DMS53 treated with DMSO at 0.1 percent for 48 hours (cell line): ENCODE measurements around the gene ZNF750.

ENCODE experiments used
- DNase-seq: peaks from one replicate; lab custom pipeline; 2025; ENCODE audit not compliant: unreplicated experiment; lab: John Stamatoyannopoulos, UW

ZNF750 gene

DNA sequence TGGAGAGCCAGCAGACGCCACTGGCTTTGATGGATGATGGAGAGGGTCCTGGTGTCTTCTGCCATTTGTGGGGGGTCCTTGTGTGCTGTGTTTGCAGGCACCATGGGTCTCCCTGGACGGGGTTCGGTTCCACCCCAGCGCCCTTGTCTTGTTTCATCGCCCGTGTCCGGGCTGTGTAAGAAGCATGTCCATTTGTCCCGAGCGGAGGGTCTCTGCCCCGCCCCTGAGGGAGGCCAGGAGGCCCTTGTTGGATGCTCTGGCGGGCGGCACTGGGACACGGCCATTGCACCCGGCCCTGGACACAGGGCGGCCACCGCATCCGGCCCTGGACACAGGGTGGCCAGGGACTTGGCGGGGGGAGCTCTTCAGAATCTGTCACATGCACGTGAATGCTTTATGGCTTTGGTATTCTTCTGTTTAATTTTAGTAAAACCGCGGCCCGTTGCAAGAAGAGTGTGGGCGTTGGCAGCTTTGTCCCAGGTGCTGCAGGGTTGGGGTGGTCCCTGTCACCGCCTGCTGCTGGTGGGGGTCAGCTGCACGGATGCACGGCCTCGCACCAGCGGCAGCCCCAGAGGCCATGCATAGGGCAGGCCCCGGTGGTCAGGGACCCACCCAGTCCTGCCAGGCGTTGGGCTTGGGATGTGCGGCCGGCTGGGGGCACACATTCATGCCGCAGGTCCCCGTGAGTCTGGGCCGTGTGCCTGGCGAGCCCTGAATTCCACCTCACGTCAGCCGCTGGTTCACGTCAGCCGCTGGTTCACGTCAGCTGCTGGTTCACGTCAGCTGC, 21.0 kb upstream of the ZNF750 start:
- no peak for DNase-seq

DNA sequence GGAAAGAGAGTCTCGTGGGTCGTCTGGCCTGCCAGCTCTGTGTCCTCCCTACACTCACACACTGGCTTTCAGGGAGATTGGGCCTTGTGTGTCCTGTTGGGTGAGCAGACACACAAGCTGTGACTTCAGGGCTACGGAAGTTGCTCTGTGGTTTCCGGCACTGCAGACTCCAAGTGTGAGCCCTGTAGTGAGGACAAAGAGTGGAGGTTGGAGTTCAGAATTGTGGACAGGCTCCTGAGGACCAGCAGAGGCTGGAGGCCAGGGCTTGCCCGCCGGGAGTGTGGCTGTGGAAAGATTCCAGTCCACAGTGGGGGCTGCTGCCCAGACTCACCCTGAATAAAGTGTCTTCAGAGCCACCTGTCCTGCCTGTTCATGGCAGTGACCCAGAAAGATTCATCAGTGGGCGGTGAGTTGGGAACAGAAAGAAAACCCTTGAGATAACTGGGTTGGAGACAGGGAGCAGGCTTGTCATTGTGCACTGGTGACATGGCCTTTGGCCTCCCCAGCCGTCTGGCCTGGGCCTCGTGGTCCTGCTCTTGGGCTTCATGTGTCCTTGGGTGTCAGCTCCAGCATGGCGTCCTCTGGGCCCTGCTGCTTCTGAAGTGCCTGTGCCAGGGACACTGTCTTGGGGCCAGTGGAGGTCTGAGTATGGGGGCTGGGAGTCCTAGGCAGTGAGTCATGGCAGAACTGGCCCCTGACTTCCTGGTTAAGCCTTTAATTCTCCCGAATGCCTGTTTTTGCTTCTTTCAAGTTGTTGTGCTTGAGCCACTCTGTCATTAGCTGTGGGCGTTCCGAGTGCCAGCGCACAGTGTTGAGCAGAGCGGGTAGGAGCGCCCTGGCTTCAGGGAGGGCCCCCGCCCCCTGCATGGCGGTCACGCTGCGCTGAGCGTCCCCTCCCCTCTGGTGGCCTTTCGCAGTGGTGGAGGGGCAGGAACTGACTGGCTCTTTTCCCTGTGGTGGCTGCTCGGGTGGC, 19.9 kb upstream of the ZNF750 start:
- DNase-seq = peak; percentile 6

DNA sequence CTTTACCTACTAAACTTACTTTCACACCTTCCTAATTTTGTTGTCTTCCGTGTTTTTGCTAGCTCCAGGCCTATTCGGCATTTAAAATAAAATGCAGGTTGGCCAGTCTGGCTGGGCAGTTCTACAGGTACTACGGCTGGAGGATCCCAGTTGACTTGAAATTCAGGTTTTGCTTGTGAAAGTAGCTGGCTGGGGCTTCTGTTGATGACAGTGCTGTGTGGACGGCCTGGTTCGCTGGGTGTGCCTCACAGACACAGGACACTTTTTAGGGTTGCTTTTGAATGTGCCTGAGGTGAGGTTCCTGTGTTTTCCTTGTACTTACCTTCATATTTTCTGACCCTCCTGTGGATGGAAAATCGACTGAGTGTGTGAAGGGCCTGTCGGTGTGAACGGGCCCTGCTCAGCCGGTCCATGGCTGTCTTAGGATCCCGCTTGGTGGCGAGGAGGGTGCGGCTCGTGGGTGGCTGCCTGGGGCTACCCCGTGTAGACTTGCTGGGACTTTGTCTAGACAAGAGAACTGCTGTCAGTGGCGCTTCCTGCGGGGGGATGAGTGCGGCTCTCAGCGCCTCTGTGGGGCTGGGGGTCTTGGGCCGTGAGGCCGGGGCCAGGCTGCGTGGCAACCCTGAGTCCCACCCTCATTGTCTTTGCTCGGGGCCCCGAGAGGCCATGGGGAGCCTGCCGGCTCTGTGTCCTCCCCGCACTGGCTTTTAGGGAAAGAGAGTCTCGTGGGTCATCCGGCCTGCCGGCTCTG, 18.7 kb upstream of the ZNF750 start:
- DNase-seq = no peak

DNA sequence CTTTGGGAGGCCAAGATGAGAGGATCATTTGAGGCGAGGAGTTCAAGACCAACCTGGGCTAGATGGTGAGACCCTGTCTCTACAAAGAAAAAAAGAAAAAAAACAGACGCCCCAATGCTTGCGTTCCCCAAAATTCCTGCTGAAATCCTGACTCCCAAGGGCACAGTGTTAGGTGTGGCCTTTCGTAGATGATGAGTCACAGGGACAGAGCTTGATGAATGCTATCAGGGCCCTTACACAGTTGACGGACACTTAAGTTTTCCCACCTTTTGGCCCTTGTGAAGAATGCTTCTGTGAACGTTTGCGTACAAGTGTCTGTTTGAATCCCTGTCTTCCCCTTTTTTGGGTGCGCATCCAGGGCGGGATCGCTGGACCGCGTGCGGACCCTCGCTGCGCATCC, 16.5 kb upstream of the ZNF750 start:
- DNase-seq = no peak

DNA sequence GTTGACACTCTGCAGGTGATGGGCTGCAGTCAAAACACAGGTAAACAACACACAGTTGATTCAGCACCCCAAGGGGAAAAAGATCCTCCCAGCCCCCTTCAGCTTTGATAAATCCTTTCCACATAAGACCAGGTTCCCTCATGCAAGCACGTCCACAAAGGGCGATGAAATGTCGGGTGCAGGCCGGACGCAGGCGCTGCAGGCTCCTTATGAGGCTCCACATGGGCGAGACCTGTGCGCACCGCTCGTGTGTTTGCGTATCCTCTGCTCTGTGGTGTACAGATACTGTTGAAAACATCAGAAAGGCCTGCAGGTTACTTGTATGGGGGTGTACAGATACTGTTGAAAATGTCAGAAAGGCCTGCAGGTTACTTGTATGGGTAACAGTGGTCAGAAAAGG, 14.4 kb upstream of the ZNF750 start:
- no peak for DNase-seq

DNA sequence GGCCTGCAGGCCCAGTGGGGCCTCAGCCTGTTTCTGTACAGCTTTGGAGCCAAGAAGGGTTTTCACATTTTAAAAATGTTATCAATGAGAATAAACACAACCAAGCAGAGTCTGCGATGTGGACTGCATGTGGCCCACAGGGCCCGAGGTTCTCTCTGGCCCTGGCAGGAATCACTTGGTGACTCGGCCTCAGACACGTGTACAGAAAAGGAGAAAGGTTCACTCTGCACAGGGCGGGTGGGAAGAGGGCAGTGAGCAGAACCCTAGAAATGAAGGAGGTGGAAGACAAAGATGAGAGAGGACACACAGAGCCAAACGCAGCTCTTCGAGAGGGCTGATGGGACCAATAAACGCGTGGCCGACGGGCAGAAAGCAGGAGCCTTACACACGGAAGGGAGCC, 11.6 kb upstream of the ZNF750 start:
- no peak for DNase-seq

DNA sequence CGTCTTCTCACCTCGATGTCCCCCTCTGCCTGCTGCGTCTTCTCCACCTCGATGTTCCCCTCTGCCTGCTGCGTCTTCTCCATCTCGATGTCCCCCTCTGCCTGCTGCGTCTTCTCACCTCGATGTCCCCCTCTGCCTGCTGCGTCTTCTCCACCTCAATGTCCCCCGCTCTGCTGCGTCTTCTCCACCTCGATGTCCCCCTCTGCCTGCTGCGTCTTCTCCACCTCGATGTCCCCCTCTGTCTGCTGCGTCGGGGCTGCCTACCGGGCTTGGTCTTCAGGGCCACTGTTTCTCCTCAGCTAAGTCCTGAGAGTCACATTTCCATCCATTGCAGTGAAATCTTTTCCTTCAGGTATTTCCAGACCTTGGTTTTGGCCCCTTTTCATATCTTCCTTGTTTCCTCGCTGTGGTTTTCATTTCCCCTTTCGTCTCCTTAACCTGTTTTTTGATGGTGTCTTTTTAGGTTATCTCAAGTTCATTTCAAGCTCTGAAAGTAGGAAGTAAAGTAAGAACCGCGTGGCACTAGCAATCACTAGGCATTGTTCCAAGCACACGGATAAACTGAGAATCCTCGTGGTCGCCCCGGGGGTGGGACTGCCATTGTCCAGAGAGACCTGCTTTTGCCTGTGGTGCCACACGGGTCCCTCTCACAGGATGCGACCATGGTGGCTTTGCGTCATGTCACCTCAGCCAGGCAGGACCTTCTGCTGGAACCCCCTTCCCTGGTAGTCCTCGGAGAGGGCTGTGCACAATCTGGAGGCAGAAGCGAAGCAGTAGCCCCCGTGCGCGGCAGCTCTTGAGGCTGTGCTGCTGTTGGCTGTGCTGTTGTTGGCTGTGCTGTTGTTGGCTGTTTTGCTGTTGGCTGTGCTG, 9.5 kb upstream of the ZNF750 start:
- no peak for DNase-seq

DNA sequence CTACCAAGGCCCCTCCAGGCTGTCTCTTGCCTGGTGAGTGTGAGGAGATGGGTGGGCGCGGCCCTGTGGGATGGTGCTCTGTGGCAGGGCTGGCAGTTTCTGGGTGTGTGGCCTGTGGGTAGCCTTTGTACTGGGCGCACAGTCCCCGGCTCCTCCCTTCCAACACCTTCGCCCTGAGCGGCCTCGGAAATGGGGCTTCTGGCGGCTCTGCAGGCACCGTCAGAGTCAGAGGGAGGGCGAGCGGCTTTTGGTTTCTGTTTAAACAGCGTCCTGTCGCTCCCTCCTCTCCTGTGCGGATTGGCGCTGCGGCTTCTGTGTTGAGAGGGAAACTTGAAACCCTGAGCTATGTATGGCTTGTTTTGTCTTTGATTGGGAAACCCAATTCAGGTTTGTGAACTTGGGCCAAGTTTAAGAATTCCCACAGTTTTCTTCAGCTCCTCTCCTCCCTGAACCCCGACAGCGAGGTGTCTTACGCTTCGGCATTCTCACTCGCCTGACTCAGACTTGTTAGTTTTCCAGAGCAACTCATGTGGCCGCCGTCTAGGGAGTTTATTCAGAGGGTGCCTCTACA, 8.3 kb upstream of the ZNF750 start:
- no peak for DNase-seq

DNA sequence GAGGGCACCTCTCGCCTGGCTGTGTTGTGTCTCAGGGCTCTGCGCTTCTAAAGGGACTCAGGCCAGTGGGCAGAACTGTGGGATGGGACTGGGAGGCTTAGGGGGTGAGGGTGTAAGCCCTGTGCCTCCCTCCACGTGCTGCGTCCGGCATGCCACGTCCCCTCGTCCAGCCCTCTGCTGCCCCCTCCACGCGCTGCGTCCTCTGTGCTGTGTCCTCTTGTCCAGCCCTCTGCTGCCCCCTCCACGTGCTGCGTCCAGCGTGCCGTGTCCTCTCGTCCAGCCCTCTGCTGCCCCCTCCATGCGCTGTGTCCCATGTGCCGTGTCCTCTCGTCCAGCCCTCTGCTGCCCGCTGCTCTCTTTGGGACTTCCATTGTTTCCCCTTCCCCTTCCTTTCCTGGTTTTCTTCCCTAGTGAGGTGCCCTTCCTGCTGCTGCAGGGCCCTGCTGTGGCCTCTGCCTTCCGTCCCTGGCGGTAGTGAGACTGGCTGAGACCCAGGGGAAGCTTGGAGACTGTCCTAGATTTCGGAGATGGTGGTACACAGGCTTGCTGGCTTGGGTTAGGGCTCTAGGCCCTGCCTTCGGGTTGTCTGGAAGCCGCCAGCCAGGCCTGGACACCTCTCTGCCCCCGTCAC, 6.4 kb upstream of the ZNF750 start:
- no peak for DNase-seq

DNA sequence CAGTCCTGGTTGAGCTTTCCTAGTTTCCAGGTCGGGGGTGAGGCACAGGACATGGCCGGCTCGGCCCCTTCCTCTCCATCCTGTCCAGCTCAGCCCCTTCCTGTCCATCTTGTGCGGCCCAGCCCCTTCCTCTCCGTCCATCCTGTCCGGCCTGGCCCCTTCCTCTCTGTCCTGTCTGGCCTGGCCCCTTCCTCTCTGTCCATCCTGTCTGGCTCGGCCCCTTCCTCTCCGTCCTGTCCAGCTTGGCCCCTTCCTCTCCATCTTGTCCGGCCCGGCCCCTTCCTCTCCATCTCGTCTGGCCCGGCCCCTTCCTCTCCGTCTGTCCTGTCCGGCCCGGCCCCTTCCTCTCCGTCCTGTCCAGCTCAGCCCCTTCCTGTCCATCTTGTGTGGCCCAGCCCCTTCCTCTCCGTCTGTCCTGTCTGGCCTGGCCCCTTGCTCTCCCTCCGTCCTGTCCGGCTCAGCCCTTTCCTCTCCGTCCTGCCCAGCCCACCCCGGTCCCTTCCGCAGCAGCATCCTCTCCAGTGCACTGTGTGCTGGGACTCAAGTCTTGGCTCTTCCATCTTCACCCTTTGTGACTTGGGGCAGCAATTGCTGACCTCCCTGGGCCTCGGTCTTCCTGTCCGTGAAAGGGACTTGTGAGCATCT, 5.5 kb upstream of the ZNF750 start:
- DNase-seq = no peak

DNA sequence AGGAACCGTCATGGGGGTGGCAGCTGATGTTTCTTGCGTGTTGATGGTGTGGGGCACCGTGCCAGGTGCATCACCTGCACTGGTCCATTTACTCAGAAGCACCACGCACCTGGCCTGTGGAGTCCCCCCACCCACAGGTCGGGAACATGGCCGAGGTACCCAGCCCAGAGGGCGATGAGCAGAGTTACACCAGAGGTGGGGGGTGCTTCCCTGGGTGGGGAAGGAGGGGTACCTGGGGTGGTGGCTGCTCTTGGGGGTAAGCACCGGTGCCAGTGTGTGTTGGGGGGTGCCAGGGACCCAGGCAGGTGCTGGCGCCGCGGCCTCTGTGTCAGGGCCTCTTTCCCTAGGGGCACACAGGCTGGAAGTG, 5.0 kb upstream of the ZNF750 start:
- no peak for DNase-seq

DNA sequence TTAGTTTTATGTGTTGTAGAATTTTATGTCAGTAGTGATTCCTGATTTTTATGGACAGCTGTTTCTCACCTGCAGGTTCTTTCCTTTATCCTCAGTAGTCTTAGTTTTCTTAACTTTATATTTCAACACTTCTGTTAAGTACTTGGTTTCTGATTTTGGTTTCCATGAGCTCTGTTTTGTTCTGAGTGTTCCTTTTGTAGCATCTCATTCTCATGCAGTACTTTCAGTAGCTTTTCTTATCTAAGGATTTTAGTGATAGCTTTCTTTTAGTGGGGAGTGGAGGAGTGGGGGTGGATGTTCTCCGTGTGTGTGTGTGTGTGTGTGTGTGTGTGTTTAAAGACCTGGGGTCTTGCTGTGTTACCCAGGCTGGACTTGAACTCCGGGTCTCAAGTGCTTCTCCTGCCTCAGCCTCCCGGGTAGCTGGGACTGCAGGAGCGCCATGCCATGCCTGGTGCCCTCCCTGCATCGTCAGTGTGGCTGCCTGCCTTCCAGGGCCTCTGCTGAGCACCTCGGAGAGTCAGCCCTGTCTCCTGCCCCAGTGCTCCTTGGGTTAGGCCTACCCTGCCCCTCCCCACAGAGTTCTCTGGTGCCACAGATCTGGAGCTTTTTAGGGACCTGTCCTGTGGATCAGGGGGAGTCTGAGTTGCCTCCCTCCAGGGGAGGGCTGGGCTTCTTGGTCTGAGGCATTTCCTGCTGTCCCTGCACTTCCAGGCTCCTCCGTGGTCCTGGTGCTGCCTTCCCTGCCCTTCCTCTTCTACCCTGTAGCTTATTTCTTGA, 4.3 kb upstream of the ZNF750 start:
- no peak for DNase-seq

DNA sequence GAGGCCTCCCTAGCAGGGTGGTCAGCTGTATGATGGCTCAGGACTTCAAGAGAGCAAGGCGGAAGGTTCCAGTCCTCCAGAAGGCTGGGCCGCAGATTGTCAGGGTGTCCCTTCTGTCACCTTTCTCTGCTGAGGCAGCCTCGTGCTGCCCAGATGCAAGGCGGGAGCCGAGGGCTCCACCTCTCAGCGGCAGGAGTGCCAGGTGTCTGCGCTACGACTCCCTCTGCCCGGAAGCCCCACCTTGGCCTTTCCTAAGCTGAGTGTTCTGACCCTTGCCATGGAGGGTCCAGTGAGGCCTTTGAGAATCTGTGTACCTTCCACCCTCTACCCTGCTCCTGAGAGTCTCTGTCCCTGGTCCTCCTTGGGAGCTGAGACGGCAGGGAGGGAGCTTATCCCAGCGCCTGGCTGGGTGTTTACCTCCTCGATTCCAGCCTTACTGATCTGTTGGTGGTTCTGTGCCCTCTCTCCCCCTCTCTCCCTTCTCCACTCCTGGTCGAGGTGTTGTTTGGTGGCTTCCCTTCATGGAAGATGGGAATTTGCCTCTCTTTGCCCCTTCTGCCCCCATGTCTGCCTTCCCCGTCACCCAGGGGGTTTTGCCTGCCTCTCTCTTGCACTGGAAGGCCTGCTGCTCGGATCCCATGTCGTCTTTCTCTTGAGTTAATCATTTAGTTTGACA, 2.2 kb upstream of the ZNF750 start:
- DNase-seq = no peak

DNA sequence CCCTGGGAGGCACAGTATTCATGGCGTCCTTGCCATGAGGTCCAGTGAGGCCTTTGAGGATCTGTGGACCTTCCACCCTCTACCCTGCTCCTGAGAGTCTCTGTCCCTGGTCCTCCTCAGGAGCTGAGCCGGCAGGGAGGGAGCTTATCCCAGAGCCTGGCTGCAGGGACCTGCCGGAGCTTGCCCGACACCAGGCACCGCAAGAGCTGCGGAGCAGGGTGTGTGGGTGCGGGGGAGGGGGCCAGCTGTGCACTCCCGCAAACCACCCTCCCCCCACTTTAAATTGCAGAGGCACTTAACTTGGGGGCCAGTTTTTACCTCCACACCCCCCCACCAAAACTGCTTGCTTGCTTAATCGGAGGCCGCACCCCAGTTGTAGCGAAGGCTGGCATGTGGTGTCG, 609 bp upstream of the ZNF750 start:
- DNase-seq = no peak

DNA sequence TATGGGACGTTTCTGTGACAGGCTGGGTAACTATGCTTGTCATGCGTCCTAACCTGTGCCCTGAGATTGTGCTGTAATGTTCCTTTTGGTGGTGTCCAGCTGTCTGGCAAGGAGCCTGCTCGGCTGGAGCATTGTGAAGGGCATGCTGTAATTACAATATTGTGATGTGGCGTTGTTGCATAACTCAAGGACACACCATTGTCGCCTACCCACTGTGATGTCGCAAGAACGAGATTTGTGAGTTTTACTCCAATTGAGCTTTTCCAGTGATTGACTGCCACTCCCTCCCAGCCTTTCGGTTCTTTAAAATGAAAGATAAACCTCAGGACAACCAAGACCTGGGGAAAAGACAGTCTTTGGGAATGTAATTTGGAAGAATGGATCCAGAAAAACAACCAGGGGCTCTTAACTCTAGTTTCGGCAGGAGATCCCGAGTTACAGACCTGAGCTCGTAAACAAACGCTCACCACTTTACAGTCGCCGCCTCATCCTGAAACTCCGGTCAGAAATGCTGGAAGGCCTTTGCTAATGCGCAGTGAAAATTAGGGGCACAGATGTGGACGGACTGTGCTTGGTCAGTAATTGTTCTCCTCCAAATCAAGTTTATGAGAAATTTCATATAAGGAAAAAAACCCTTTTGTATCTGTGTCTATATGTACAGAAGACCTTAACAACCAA, 1.3 kb downstream of the ZNF750 start:
- no peak for DNase-seq

DNA sequence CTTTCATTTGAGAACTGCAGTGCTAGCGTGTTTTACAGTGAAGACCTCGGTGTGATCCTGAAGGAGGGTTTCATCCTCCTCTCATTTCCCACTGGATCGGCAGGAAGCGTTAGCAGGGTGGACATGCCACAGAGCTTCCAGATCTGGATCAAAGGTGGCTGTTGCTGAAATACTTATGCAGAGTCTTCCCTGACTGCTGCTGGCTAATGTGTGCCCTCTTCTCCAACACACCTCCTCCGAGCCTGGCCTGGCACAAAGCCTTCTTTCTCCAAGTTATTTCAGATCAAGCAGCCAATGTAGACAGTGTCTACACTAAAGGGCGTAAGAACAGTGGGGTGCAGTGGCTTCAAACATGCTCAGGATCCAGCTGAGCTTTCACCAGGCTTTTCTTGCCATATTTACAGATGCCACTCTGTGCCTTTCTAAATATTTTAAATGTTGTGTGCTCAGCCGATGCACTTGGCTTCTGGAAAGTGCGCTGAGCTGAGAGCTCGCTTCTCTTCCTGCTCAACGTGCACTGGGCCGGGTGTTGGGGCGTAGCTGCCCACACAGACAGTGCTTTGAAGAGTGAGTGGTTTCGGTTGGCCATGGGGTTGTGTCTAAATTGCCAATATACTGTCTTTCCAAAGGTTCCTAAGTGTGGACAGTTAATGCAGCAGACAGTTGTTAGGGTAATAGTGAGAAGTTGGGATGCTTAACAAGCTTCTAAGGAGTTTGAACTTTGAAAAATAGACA, 2.1 kb downstream of the ZNF750 start:
- no peak for DNase-seq
